SKM-1 (cell line): ENCODE results near the gene SLX9.

ENCODE experiments used
- DNase-seq: peaks from one replicate; lab custom pipeline; 2025; ENCODE audit not compliant: unreplicated experiment; lab: John Stamatoyannopoulos, UW

Gene SLX9

GRCh38 chr21:44957047-44957831, 17.4 kb downstream of the SLX9 start:
- no peak for DNase-seq

- no peak for DNase-seq
These were observed 18.1 kb downstream of the SLX9 start for GRCh38 chr21:44957901-44958451.

GRCh38 chr21:44958471-44959191, 18.8 kb downstream of the SLX9 start:
- no peak for DNase-seq

- no peak for DNase-seq
These were observed 19.7 kb downstream of the SLX9 start for GRCh38 chr21:44959376-44960091.

GRCh38 chr21:44960141-44961092, 20.6 kb downstream of the SLX9 start:
- no peak for DNase-seq

GRCh38 chr21:44962403-44962966, 22.7 kb downstream of the SLX9 start:
- DNase-seq, result no peak

- no peak for DNase-seq
These were observed 24.6 kb downstream of the SLX9 start for GRCh38 chr21:44964381-44964780.

- DNase-seq, result no peak
These were observed 25.6 kb downstream of the SLX9 start for GRCh38 chr21:44965251-44966022.

GRCh38 chr21:44966135-44967081, 26.6 kb downstream of the SLX9 start:
- DNase-seq, result no peak

GRCh38 chr21:44967082-44968047, 27.5 kb downstream of the SLX9 start:
- no peak for DNase-seq

GRCh38 chr21:44969066-44969670, 29.3 kb downstream of the SLX9 start:
- no peak for DNase-seq

- DNase-seq, result no peak
These were observed 30.3 kb downstream of the SLX9 start for GRCh38 chr21:44969931-44970755.

- DNase-seq, result no peak
These were observed 31.2 kb downstream of the SLX9 start for GRCh38 chr21:44970766-44971671.

GRCh38 chr21:44971672-44971995, 31.8 kb downstream of the SLX9 start:
- DNase-seq, result no peak

GRCh38 chr21:44972301-44972814, 32.5 kb downstream of the SLX9 start:
- no peak for DNase-seq
